HL-60 (cell line): ENCODE measurements around the gene EEF2K.

Experiments
- DNase-seq, 2 experiments: peaks; one replicate each; pipeline ENCODE4 v3.0.0-alpha.2; 2010 to 2020; ENCODE audit warnings: low read depth in 1 of 2, low spot score in 1 of 2
- H3K27ac ChIP-seq: fragments of 250-450 bp; sonication (Bioruptor Pico); replicated peaks from 2 replicates; pipeline ENCODE4 v1.5.1; 2020; ENCODE audit warnings: mild to moderate bottlenecking, moderate library complexity
- H3K27me3 ChIP-seq: fragments of 250-450 bp; sonication (Bioruptor Pico); 2 replicates; pipeline ENCODE4 v1.5.1; 2021; ENCODE audit warnings: mild to moderate bottlenecking, moderate library complexity; ENCODE audit not compliant: insufficient read depth, poor library complexity, severe bottlenecking
- H3K4me3 ChIP-seq: replicated peaks from 2 replicates; pipeline ENCODE4 v1.5.1; 2011; ENCODE audit warnings: mild to moderate bottlenecking, control low read depth, low read length; ENCODE audit not compliant: insufficient read depth
- CTCF ChIP-seq: IDR thresholded peaks from one replicate; pipeline ENCODE4 v1.5.1; 2011; ENCODE audit warnings: low read length, control low read depth, inconsistent platforms; ENCODE audit not compliant: insufficient read depth
- GABPA ChIP-seq: IDR thresholded peaks from 2 replicates; pipeline ENCODE4 v1.6.1; 2012; ENCODE audit warnings: low read depth
- POLR2AphosphoS5 ChIP-seq: IDR thresholded peaks from 2 replicates; pipeline ENCODE4 v1.6.1; 2012; ENCODE audit warnings: low read depth
- REST ChIP-seq: IDR thresholded peaks from 2 replicates; pipeline ENCODE4 v1.6.1; 2012; ENCODE audit warnings: low read depth; ENCODE audit not compliant: insufficient replicate concordance
- SPI1 ChIP-seq: IDR thresholded peaks from 2 replicates; pipeline ENCODE4 v1.6.1; 2012; ENCODE audit warnings: low read depth, mild to moderate bottlenecking, borderline replicate concordance

Gene EEF2K

DNA sequence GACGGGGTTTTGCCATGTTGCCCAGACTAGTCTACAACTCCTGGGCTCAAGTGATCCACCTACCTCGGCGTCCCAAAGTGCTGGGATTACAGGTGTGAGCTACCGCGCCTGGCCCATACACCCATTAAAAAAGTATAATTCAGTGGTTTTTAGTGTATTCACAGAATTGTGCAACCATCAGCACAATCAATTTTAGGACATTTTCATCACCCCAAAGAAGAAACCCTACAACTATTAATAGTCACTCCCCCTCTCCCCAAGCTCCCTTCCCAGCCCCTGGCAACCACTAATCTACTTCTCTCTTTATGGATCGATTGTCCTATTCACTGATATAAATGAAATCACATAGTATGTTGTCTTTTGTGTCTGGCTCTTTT, 3.8 kb upstream of the EEF2K start:
- TF ChIP-seq GABPA (no peak), SPI1 (no peak), CTCF (no peak), POLR2AphosphoS5 (no peak), REST (no peak)
- H3K27ac ChIP-seq, result no peak overlapping the region
- no peak for DNase-seq
- H3K4me3 ChIP-seq, result no peak overlapping the region
- H3K27me3 ChIP-seq, result no peaks in the 10 kb centered on the region

DNA sequence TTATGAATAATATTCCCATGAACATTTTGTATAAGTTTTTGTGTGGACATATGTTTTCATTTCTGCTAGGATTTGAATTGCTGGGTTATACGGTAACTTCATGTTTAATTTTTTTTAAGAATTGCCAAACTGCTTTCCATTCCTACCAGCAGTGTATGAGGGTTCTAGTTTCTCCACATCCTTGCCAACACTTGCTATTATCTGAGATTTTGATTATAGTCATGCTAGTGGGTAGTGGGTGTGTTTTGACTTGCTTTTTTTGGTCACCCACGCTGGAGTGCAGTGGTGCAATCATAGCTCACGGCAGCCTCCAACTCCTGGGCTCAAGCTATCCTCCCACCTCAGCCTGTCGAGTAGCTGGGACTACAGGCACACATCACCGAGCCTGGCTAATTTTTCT, 3.0 kb upstream of the EEF2K start:
- no peaks in the 10 kb centered on the region for H3K27me3 ChIP-seq
- TF ChIP-seq CTCF (no peak), POLR2AphosphoS5 (no peak), SPI1 (no peak), GABPA (no peak), REST (no peak)
- DNase-seq, result no peak
- no peak overlapping the region for H3K27ac ChIP-seq
- H3K4me3 ChIP-seq, result no peak overlapping the region

- Histone ChIP-seq H3K27ac (no peak overlapping the region), H3K4me3 (no peak overlapping the region)
- TF ChIP-seq GABPA, result no peak
- TF ChIP-seq CTCF, result no peak
- TF ChIP-seq REST, result no peak
- TF ChIP-seq SPI1, result no peak
- no peak for TF ChIP-seq POLR2AphosphoS5
Observed at GRCh38 chr16:22204091-22204655, 1.9 kb upstream of the EEF2K start.

More at GRCh38 chr16:22204091-22204655, 1.9 kb upstream of the EEF2K start:
- H3K27me3 ChIP-seq, result no peaks in the 10 kb centered on the region
- DNase-seq, result no peak
